GM18526 (cell line): ENCODE results near the gene MNDA.

ENCODE experiments used
- POLR2A ChIP-seq: IDR thresholded peaks from 3 replicates; pipeline ENCODE4 v1.6.1; 2011; ENCODE audit not compliant: insufficient read length; ENCODE audit errors: extremely low read depth

MNDA gene

GRCh38 chr1:158819461-158820443 is 11.4 kb upstream of the MNDA start:
- no peak for TF ChIP-seq POLR2A

- no peak for TF ChIP-seq POLR2A
Measured at GRCh38 chr1:158821723-158822122, 9.4 kb upstream of the MNDA start.

- no peak for TF ChIP-seq POLR2A
Measured at GRCh38 chr1:158830074-158830677, 975 bp upstream of the MNDA start.

GRCh38 chr1:158833264-158833663 is 2.1 kb downstream of the MNDA start:
- TF ChIP-seq POLR2A, result no peak

GRCh38 chr1:158836038-158836437 is 4.9 kb downstream of the MNDA start:
- TF ChIP-seq POLR2A, result no peak

GRCh38 chr1:158838660-158839059 is 7.5 kb downstream of the MNDA start:
- TF ChIP-seq POLR2A, result no peak

- no peak for TF ChIP-seq POLR2A
Measured at GRCh38 chr1:158839566-158839965, 8.4 kb downstream of the MNDA start.

- no peak for TF ChIP-seq POLR2A
Measured at GRCh38 chr1:158840236-158840635, 9.1 kb downstream of the MNDA start.

GRCh38 chr1:158864595-158864994 is 33.4 kb downstream of the MNDA start:
- no peak for TF ChIP-seq POLR2A

- TF ChIP-seq POLR2A, result no peak
Measured at GRCh38 chr1:158873141-158873540, 42.0 kb downstream of the MNDA start.

GRCh38 chr1:158893654-158894053 is 62.5 kb downstream of the MNDA start:
- no peak for TF ChIP-seq POLR2A

- TF ChIP-seq POLR2A, result no peak
Measured at GRCh38 chr1:158898722-158899121, 67.6 kb downstream of the MNDA start.
